ENCODE data around the gene ITCH. TPM values are rescaled to one million over a fixed set of nuclear protein-coding genes. Genes with fewer than 3 reads are reported as not detected.
"Not testable (repeated sequence)": the region's sequence is repeated elsewhere in the genome, so short reads cannot be mapped to it uniquely, and the experiment has no call there.

The ITCH gene
- total RNA-seq, 1 experiment from 2014 or later, result 33.2 TPM

- in situ Hi-C loops (cut with HindIII; ENCODE audit: low sequenced_read_pairs), result no loop called here
- no peak for DNase-seq (ENCODE audit: low spot score)
Observed at GRCh38 chr20:34485068-34485634, 122.1 kb downstream of the ITCH start.

GRCh38 chr20:34491226-34491931 lies 128.3 kb downstream of the ITCH start:
- DNase-seq (ENCODE audit: low spot score), result no peak
- in situ Hi-C loops (cut with HindIII; ENCODE audit: low sequenced_read_pairs), result no loop called here

- in situ Hi-C loops (cut with HindIII; ENCODE audit: low sequenced_read_pairs), result no loop called here
- no peak for DNase-seq (ENCODE audit: low spot score)
Observed at GRCh38 chr20:34491932-34492509, 128.9 kb downstream of the ITCH start.

GRCh38 chr20:34493646-34494045 lies 130.6 kb downstream of the ITCH start:
- in situ Hi-C loops (cut with HindIII; ENCODE audit: low sequenced_read_pairs), result no loop called here
- DNase-seq (ENCODE audit: low spot score), result no peak

GRCh38 chr20:34495307-34495706 lies 132.2 kb downstream of the ITCH start:
- in situ Hi-C loops (cut with HindIII; ENCODE audit: low sequenced_read_pairs), result no loop called here
- no peak for DNase-seq (ENCODE audit: low spot score)

- in situ Hi-C loops (cut with HindIII; ENCODE audit: low sequenced_read_pairs), result no loop called here
- no peak for DNase-seq (ENCODE audit: low spot score)
Observed at GRCh38 chr20:34495916-34496315, 132.8 kb downstream of the ITCH start.

GRCh38 chr20:34497596-34497995 lies 134.5 kb downstream of the ITCH start:
- in situ Hi-C loops (cut with HindIII; ENCODE audit: low sequenced_read_pairs); DNase-seq (ENCODE audit: low spot score): not testable (repeated sequence)

- no peak for DNase-seq (ENCODE audit: low spot score)
- in situ Hi-C loops (cut with HindIII; ENCODE audit: low sequenced_read_pairs), result no loop called here
Observed at GRCh38 chr20:34500823-34501222, 137.8 kb downstream of the ITCH start.

GRCh38 chr20:34506480-34506879 lies 143.4 kb downstream of the ITCH start:
- no peak for DNase-seq (ENCODE audit: low spot score)
- in situ Hi-C loops (cut with HindIII; ENCODE audit: low sequenced_read_pairs), result no loop called here

GRCh38 chr20:34507702-34508413 lies 144.8 kb downstream of the ITCH start:
- in situ Hi-C loops (cut with HindIII; ENCODE audit: low sequenced_read_pairs), result no loop called here
- DNase-seq (ENCODE audit: low spot score), result no peak

GRCh38 chr20:34510575-34510974 lies 147.5 kb downstream of the ITCH start:
- DNase-seq (ENCODE audit: low spot score), result no peak
- in situ Hi-C loops (cut with HindIII; ENCODE audit: low sequenced_read_pairs), result no loop called here

GRCh38 chr20:34511891-34512265 lies 148.8 kb downstream of the ITCH start:
- in situ Hi-C loops (cut with HindIII; ENCODE audit: low sequenced_read_pairs), result no loop called here

GRCh38 chr20:34512266-34512954 lies 149.3 kb downstream of the ITCH start:
- in situ Hi-C loops (cut with HindIII; ENCODE audit: low sequenced_read_pairs), result no loop called here
- no peak for DNase-seq (ENCODE audit: low spot score)

More at GRCh38 chr20:34511891-34512265, 148.8 kb downstream of the ITCH start:
- DNase-seq (ENCODE audit: low spot score), result no peak

GRCh38 chr20:34512955-34513419 lies 149.9 kb downstream of the ITCH start:
- no peak for DNase-seq (ENCODE audit: low spot score)
- in situ Hi-C loops (cut with HindIII; ENCODE audit: low sequenced_read_pairs), result no loop called here

- in situ Hi-C loops (cut with HindIII; ENCODE audit: low sequenced_read_pairs); DNase-seq (ENCODE audit: low spot score): not testable (repeated sequence)
Observed at GRCh38 chr20:34514034-34514433, 151.0 kb downstream of the ITCH start.

GRCh38 chr20:34514897-34515483 lies 151.9 kb downstream of the ITCH start:
- DNase-seq (ENCODE audit: low spot score), result no peak
- in situ Hi-C loops (cut with HindIII; ENCODE audit: low sequenced_read_pairs), result no loop called here

- in situ Hi-C loops (cut with HindIII; ENCODE audit: low sequenced_read_pairs), result no loop called here
- DNase-seq (ENCODE audit: low spot score), result peak; percentile 84
Observed at GRCh38 chr20:34515484-34516246, 152.6 kb downstream of the ITCH start.
